Calu3 (cell line): ENCODE data around the gene RBPMS2. TPM values are rescaled to one million over a fixed set of nuclear protein-coding genes. Genes with fewer than 3 reads are reported as not detected.

Source experiments
- BruUV-seq: library from RNA; stranded (reverse); fragments of 400-500 nt; replicated peaks from 2 replicates; lab custom pipeline; 2021; lab: Mats Ljungman, UMichigan
- CTCF ChIA-PET: fragments of 300-600 bp; sonication (Branson Sonifier 250); formaldehyde crosslinking; loops from one replicate; lab custom pipeline; 2022; ENCODE audit warnings: antibody characterized with exemption; lab: Charles Lee
- DNase-seq: peaks from one replicate; pipeline ENCODE4 v3.0.0; 2022
- H3K27ac Mint-ChIP-seq: one replicate; pipeline ENCODE4 v1.8.0; 2022; ENCODE audit warnings: mixed read lengths; ENCODE audit not compliant: unreplicated experiment
- H3K27me3 Mint-ChIP-seq: one replicate; pipeline ENCODE4 v1.8.0; 2022; ENCODE audit warnings: mixed read lengths; ENCODE audit not compliant: unreplicated experiment
- H3K36me3 Mint-ChIP-seq: one replicate; pipeline ENCODE4 v1.8.0; 2022; ENCODE audit warnings: mild to moderate bottlenecking, moderate library complexity, mixed read lengths; ENCODE audit not compliant: insufficient read depth, unreplicated experiment
- H3K4me1 Mint-ChIP-seq: one replicate; pipeline ENCODE4 v1.8.0; 2022; ENCODE audit warnings: mild to moderate bottlenecking, low read depth, mixed read lengths; ENCODE audit not compliant: unreplicated experiment
- H3K4me3 Mint-ChIP-seq: one replicate; pipeline ENCODE4 v1.8.0; 2022; ENCODE audit warnings: mild to moderate bottlenecking, low read depth, moderate library complexity, mixed read lengths; ENCODE audit not compliant: unreplicated experiment
- H3K9me3 Mint-ChIP-seq: one replicate; pipeline ENCODE4 v1.8.0; 2022; ENCODE audit warnings: low read depth, mixed read lengths; ENCODE audit not compliant: unreplicated experiment
- CTCF ChIP-seq: fragments of 200-600 bp; IDR thresholded peaks from one replicate; pipeline ENCODE4 v1.8.0; 2022; ENCODE audit warnings: antibody characterized with exemption; ENCODE audit not compliant: unreplicated experiment
- intact Hi-C: fragments of 100-400 bp; cut with micrococcal nuclease; formaldehyde crosslinking; loops from one replicate; pipeline ENCODE4 v1.10.0; 2022; ENCODE audit not compliant: unreplicated experiment
- total RNA-seq: library from RNA; stranded (reverse); gene quantifications from 2 replicates; pipeline ENCODE4 v1.2.3, GENCODE V29; 2022

RBPMS2 gene
- total RNA-seq, 1 experiment from 2014 or later = 1.4 TPM

DNA sequence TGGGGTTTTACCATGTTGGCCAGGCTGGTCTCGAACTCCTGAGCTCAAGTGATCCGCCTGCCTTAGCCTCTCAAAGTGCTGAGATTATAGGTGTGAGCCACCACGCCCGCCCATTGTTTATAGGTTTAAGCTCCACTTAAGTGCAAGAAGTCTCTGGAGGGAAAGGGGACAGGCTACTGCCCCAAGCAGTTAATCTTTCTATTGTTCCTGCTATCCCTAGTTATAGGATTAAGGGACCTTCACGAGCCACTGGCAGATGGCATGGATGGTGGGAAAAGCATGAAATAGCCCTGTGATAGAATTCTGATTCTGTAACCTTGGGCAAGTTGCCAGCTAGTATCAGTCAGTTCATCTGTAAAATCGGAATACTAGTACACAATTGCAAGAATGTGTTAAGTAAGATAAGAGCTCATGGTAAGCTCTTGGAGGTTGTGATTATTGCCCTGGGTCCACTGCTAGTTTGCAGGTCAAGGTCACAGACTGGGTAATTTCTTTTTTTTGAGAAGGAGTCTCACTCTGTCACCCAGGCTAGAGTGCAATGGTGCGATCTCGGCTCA, 5.3 kb upstream of the RBPMS2 start:
- Mint-ChIP-seq H3K4me1 (no peaks in the 10 kb centered on the region), H3K4me3 (no peak overlapping the region), H3K9me3 (no peaks in the 10 kb centered on the region), H3K27ac (no peak overlapping the region), H3K36me3 (peaks cover 5% of the 10 kb centered on the region), H3K27me3 (peaks cover 71% of the 10 kb centered on the region)
- no peak for DNase-seq
- CTCF ChIA-PET = interaction anchor here (0.5 to 0.6 kb wide), 2 partner anchors 12 to 49 kb away, joined by 3 read pairs; no protein-coding TSS in a partner anchor
- intact Hi-C loops = no loop called here
- TF ChIP-seq CTCF = no peak
- BruUV-seq = no TSS peak

DNA sequence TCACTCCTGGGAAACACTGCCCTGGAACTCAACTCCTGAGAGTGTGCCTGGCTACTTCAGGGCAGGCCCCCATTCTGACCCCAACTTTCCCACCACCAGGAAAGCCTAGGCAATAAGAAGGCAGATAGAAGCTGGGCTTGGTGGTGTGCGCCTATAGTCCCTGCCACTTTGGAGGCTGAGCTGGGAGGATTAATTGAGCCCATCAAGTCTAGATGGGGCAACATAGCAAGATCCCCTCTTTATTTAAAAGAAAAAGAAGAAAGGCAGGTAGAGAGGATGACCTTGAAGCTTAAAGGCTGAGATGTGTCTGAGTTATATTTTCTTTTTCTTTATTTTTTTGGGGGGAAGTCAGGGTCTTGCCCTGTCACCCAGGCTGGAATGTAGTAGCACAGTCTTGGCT, 4.2 kb upstream of the RBPMS2 start:
- Mint-ChIP-seq H3K4me3 (no peak overlapping the region), H3K9me3 (no peaks in the 10 kb centered on the region), H3K36me3 (peaks cover 8% of the 10 kb centered on the region), H3K4me1 (no peaks in the 10 kb centered on the region), H3K27ac (no peak overlapping the region), H3K27me3 (peaks cover 78% of the 10 kb centered on the region)
- TF ChIP-seq CTCF = no peak
- DNase-seq = no peak
- intact Hi-C loops = no loop called here
- CTCF ChIA-PET = no interaction called here
- BruUV-seq = no TSS peak

GRCh38 chr15:64779024-64779423, 3.6 kb upstream of the RBPMS2 start:
- no TSS peak for BruUV-seq
- H3K36me3 Mint-ChIP-seq = peaks cover 8% of the 10 kb centered on the region
- peaks cover 78% of the 10 kb centered on the region for H3K27me3 Mint-ChIP-seq
- H3K27ac Mint-ChIP-seq = no peak overlapping the region
- no peak overlapping the region for H3K4me3 Mint-ChIP-seq
- no peaks in the 10 kb centered on the region for H3K4me1 Mint-ChIP-seq
- TF ChIP-seq CTCF = no peak
- CTCF ChIA-PET = no interaction called here
- no peak for DNase-seq
- intact Hi-C loops = no loop called here
- H3K9me3 Mint-ChIP-seq = no peaks in the 10 kb centered on the region

DNA sequence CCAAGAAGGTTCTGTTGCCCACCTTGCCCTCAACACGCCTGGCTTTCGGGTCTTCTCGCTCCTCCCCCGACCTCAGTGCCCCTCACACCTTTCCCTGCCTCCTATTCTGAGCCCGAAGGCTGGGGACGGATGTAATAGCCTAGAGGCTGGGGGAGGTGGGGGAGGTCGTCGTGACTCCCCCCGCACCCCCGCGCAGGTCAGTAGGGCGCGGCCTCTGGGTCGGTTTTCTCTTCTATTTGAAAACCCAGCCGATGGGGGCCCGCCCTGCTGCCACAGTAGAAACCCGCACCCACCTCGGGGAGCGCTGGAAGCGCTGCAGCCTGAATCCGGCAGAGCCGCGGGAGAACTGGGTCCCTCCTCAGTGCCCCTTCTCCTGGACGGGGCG, 1.0 kb upstream of the RBPMS2 start:
- CTCF ChIA-PET = no interaction called here
- H3K4me1 Mint-ChIP-seq = no peaks in the 10 kb centered on the region
- TF ChIP-seq CTCF = no peak
- H3K9me3 Mint-ChIP-seq = no peaks in the 10 kb centered on the region
- peaks cover 91% of the 10 kb centered on the region for H3K27me3 Mint-ChIP-seq
- H3K4me3 Mint-ChIP-seq = peak overlapping the region; percentile 72
- no peak overlapping the region for H3K27ac Mint-ChIP-seq
- peaks cover 13% of the 10 kb centered on the region for H3K36me3 Mint-ChIP-seq
- BruUV-seq = no TSS peak
- intact Hi-C loops = no loop called here
- no peak for DNase-seq
